DOHH2 (cell line): ENCODE data around the gene NBEA.

ENCODE experiments used
- EZH2phosphoT487 ChIP-seq: fragments of 200-600 bp; sonication (generic); IDR thresholded peaks from 2 replicates; pipeline ENCODE4 v1.6.1; 2017; ENCODE audit warnings: borderline replicate concordance, mild to moderate bottlenecking, antibody characterized with exemption, low read length, moderate library complexity, mixed read lengths
- TF ChIP-seq, protein P1 (sequence below): fragments of 200-600 bp; sonication (generic); IDR thresholded peaks from one replicate; pipeline ENCODE4 v1.5.1; 2014; ENCODE audit warnings: antibody characterized with exemption, mild to moderate bottlenecking, low read depth, low read length; ENCODE audit not compliant: poor library complexity, severe bottlenecking

DNA sequence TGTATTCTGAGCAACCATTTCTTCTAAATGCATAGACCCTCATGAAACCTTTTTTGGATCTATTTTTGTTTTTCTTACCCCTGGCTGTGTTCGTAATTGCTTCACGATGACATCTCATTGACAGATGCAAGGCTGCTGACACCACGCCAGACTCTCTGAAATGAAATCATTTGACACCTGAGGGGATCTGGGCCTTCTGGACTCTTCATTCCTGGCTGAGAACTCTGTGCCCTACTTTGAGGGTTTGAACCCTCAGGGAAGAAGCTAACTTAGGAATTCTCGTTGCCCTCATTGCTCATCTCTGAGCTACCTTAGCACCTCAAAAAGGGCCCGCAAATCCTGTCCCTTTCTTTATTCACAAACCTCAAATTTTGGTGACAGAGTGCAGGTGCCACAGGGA is 40.5 kb upstream of the NBEA start:
- TF ChIP-seq, protein P1, sequence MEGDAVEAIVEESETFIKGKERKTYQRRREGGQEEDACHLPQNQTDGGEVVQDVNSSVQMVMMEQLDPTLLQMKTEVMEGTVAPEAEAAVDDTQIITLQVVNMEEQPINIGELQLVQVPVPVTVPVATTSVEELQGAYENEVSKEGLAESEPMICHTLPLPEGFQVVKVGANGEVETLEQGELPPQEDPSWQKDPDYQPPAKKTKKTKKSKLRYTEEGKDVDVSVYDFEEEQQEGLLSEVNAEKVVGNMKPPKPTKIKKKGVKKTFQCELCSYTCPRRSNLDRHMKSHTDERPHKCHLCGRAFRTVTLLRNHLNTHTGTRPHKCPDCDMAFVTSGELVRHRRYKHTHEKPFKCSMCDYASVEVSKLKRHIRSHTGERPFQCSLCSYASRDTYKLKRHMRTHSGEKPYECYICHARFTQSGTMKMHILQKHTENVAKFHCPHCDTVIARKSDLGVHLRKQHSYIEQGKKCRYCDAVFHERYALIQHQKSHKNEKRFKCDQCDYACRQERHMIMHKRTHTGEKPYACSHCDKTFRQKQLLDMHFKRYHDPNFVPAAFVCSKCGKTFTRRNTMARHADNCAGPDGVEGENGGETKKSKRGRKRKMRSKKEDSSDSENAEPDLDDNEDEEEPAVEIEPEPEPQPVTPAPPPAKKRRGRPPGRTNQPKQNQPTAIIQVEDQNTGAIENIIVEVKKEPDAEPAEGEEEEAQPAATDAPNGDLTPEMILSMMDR: no peak
- no peak for TF ChIP-seq EZH2phosphoT487
